SK-N-SH (cell line): ENCODE measurements around the gene MTAP.

ENCODE experiments used
- EP300 ChIP-seq, 2 experiments: IDR thresholded peaks; 2 replicates each; pipeline versions ENCODE4 v1.4.0 to v1.6.1; 2012; ENCODE audit warnings: borderline replicate concordance in 1 of 2, low read depth in 1 of 2, low read length in 1 of 2
- POLR2AphosphoS5 ChIP-seq: IDR thresholded peaks from 2 replicates; pipeline ENCODE4 v1.6.1; 2012; ENCODE audit warnings: low read depth, low read length
- SMC3 ChIP-seq: IDR thresholded peaks from 2 replicates; pipeline ENCODE4 v1.6.1; 2012; ENCODE audit warnings: low read depth, low read length, improper control_type of control experiment
- TF ChIP-seq, protein P1 (sequence below): IDR thresholded peaks from 2 replicates; pipeline ENCODE4 v1.4.0; 2012; ENCODE audit warnings: low read depth
- TF ChIP-seq, protein P2 (sequence below): fragments of 200-600 bp; sonication (generic); IDR thresholded peaks from 2 replicates; pipeline ENCODE4 v1.6.1; 2017; ENCODE audit warnings: antibody characterized with exemption, mild to moderate bottlenecking, moderate library complexity

DNA sequence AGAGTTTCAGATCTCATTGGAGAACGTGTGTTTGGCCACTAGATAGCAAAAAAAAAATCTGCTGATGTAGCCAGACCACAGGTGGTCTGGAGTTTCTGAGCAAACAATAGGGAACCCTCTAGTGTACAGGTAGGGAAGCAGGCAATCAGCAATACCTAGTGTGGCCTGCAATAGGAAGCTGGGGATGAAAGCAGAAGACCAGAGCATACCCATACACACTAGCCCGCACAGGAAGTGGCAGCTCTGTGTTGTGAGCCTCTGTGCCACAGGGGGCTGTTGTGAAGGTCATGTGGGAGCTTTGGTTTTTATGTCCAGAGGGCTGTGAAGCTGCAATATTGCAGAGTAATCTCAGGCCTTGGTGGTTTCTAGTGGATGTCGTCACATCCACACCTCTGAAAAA is 81.2 kb downstream of the MTAP start:
- TF ChIP-seq SMC3 (no peak), POLR2AphosphoS5 (no peak), EP300 (IDR thresholded peaks at IDR 0.05; ENCODE audit: borderline replicate concordance in 1 of 2, low read depth in 1 of 2, low read length in 1 of 2) (no peak)
- TF ChIP-seq, protein P1, sequence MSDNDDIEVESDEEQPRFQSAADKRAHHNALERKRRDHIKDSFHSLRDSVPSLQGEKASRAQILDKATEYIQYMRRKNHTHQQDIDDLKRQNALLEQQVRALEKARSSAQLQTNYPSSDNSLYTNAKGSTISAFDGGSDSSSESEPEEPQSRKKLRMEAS = no peak
- TF ChIP-seq, protein P2, sequence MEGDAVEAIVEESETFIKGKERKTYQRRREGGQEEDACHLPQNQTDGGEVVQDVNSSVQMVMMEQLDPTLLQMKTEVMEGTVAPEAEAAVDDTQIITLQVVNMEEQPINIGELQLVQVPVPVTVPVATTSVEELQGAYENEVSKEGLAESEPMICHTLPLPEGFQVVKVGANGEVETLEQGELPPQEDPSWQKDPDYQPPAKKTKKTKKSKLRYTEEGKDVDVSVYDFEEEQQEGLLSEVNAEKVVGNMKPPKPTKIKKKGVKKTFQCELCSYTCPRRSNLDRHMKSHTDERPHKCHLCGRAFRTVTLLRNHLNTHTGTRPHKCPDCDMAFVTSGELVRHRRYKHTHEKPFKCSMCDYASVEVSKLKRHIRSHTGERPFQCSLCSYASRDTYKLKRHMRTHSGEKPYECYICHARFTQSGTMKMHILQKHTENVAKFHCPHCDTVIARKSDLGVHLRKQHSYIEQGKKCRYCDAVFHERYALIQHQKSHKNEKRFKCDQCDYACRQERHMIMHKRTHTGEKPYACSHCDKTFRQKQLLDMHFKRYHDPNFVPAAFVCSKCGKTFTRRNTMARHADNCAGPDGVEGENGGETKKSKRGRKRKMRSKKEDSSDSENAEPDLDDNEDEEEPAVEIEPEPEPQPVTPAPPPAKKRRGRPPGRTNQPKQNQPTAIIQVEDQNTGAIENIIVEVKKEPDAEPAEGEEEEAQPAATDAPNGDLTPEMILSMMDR = no peak
